HG02938 (cell line): Measurements from ENCODE around the gene CXCR1.
"Not testable (repeated sequence)": the region's sequence is repeated elsewhere in the genome, so short reads cannot be mapped to it uniquely, and the experiment has no call there.

Experiments
- ATAC-seq: cut with Tn5 transposase; IDR thresholded peaks from one replicate; pipeline ENCODE4 v1.9.1; 2021; ENCODE audit warnings: mild to moderate bottlenecking, moderate library complexity; ENCODE audit not compliant: unreplicated experiment

Gene CXCR1

GRCh38 chr2:218166791-218167190 is at the start of gene CXCR1:
TSS of gene CXCR1 (minus strand) at chr2:218166962. CDS start at chr2:218165211, 1,751 bp downstream.
- ATAC-seq: no peak

GRCh38 chr2:218216336-218216673 is 49.5 kb upstream of the CXCR1 start:
- ATAC-seq: no peak

GRCh38 chr2:218214116-218214515 is 47.4 kb upstream of the CXCR1 start:
- no peak for ATAC-seq

GRCh38 chr2:218209078-218209477 is 42.3 kb upstream of the CXCR1 start:
- no peak for ATAC-seq

GRCh38 chr2:218202266-218202665 is 35.5 kb upstream of the CXCR1 start:
- no peak for ATAC-seq

GRCh38 chr2:218196974-218197373 is 30.2 kb upstream of the CXCR1 start:
- ATAC-seq: no peak

GRCh38 chr2:218194880-218195279 is 28.1 kb upstream of the CXCR1 start:
- no peak for ATAC-seq

- ATAC-seq: no peak
These were observed 26.9 kb upstream of the CXCR1 start for GRCh38 chr2:218193701-218194100.

GRCh38 chr2:218192902-218193430 is 26.2 kb upstream of the CXCR1 start:
- no peak for ATAC-seq

- no peak for ATAC-seq
These were observed 21.8 kb upstream of the CXCR1 start for GRCh38 chr2:218188528-218188927.

GRCh38 chr2:218187296-218188015 is 20.7 kb upstream of the CXCR1 start:
- no peak for ATAC-seq

GRCh38 chr2:218186876-218187275 is 20.1 kb upstream of the CXCR1 start:
- no peak for ATAC-seq

GRCh38 chr2:218186355-218186766 is 19.6 kb upstream of the CXCR1 start:
- ATAC-seq: peak; percentile 52

GRCh38 chr2:218184331-218184730 is 17.6 kb upstream of the CXCR1 start:
- ATAC-seq: no peak

- ATAC-seq: no peak
These were observed 13.8 kb upstream of the CXCR1 start for GRCh38 chr2:218180467-218181114.

GRCh38 chr2:218179782-218180181 is 13.0 kb upstream of the CXCR1 start:
- ATAC-seq: no peak

- no peak for ATAC-seq
These were observed 6.1 kb upstream of the CXCR1 start for GRCh38 chr2:218172845-218173244.

GRCh38 chr2:218171744-218172143 is 5.0 kb upstream of the CXCR1 start:
- not testable (repeated sequence) for ATAC-seq

- ATAC-seq: no peak
These were observed 3.2 kb upstream of the CXCR1 start for GRCh38 chr2:218169757-218170546.

GRCh38 chr2:218168635-218169462 is 2.1 kb upstream of the CXCR1 start:
- no peak for ATAC-seq

- no peak for ATAC-seq
These were observed 1.3 kb upstream of the CXCR1 start for GRCh38 chr2:218168016-218168415.
